GM23338 (cell line): Measurements from ENCODE around the gene GRPR. TPM values are rescaled to one million over a fixed set of nuclear protein-coding genes. Genes with fewer than 3 reads are reported as not detected.

Experiments used
- ATAC-seq: fragments of 200-7000 bp; cut with Tn5 transposase; 3 replicates; pipeline ENCODE4 v1.9.1; 2020
- DNase-seq: peaks from one replicate; pipeline ENCODE4 v3.0.0-alpha.2; 2015; ENCODE audit warnings: low spot score
- H2AFZ ChIP-seq: fragments of 200-600 bp; sonication (generic); 2 replicates; pipeline ENCODE4 v1.8.0; 2016; ENCODE audit warnings: antibody characterized with exemption, mild to moderate bottlenecking, moderate library complexity
- H3F3A ChIP-seq: fragments of 200-600 bp; sonication (generic); replicated peaks from 2 replicates; pipeline ENCODE4 v1.8.0; 2017; ENCODE audit warnings: antibody characterized with exemption, mixed run types, low read depth
- H3K27ac ChIP-seq: fragments of 200-600 bp; sonication (generic); 2 replicates; pipeline ENCODE4 v1.6.1; 2016; ENCODE audit warnings: low read depth
- H3K27me3 ChIP-seq: fragments of 200-600 bp; sonication (generic); 2 replicates; pipeline ENCODE4 v1.8.0; 2016; ENCODE audit warnings: mild to moderate bottlenecking, mixed run types, moderate library complexity; ENCODE audit not compliant: insufficient read depth
- H3K36me3 ChIP-seq: fragments of 200-600 bp; sonication (generic); 2 replicates; pipeline ENCODE4 v1.8.0; 2016; ENCODE audit warnings: mild to moderate bottlenecking; ENCODE audit not compliant: insufficient read depth
- H3K4me1 ChIP-seq: fragments of 200-600 bp; sonication (generic); 2 replicates; pipeline ENCODE4 v1.8.0; 2016; ENCODE audit warnings: mild to moderate bottlenecking, moderate library complexity; ENCODE audit not compliant: insufficient read depth
- H3K4me2 ChIP-seq: fragments of 200-600 bp; sonication (generic); 2 replicates; pipeline ENCODE4 v1.7.1; 2017; ENCODE audit warnings: mixed run types
- H3K4me3 ChIP-seq: fragments of 200-600 bp; sonication (generic); 2 replicates; pipeline ENCODE4 v1.6.1; 2016; ENCODE audit warnings: mixed run types
- H3K79me2 ChIP-seq: fragments of 200-600 bp; sonication (generic); replicated peaks from 2 replicates; pipeline ENCODE4 v1.8.0; 2017; ENCODE audit warnings: mild to moderate bottlenecking; ENCODE audit not compliant: insufficient read depth
- H3K9me2 ChIP-seq: fragments of 200-600 bp; sonication (generic); 2 replicates; pipeline ENCODE4 v1.8.0; 2017; ENCODE audit not compliant: insufficient read depth
- H4K20me1 ChIP-seq: fragments of 200-600 bp; sonication (generic); replicated peaks from 2 replicates; pipeline ENCODE4 v1.8.0; 2017; ENCODE audit warnings: mild to moderate bottlenecking; ENCODE audit not compliant: insufficient read depth
- H3K27ac Mint-ChIP-seq: 2 replicates; pipeline ENCODE4 v1.8.0; 2020; ENCODE audit warnings: inconsistent platforms, mild to moderate bottlenecking, moderate library complexity, mixed read lengths
- H3K27me3 Mint-ChIP-seq: 3 replicates; pipeline ENCODE4 v1.8.0; 2022; ENCODE audit warnings: low read depth, mild to moderate bottlenecking, moderate library complexity, mixed read lengths, inconsistent platforms; ENCODE audit not compliant: insufficient read depth, poor library complexity
- H3K36me3 Mint-ChIP-seq: 3 replicates; pipeline ENCODE4 v1.8.0; 2021; ENCODE audit warnings: low read depth, mild to moderate bottlenecking, inconsistent platforms, moderate library complexity, mixed read lengths
- H3K4me1 Mint-ChIP-seq: 3 replicates; pipeline ENCODE4 v1.8.0; 2020; ENCODE audit warnings: mild to moderate bottlenecking, inconsistent platforms, mixed read lengths
- H3K4me3 Mint-ChIP-seq: 3 replicates; pipeline ENCODE4 v1.8.0; 2021; ENCODE audit warnings: moderate library complexity, mild to moderate bottlenecking, inconsistent platforms, mixed read lengths
- H3K9me3 Mint-ChIP-seq: 3 replicates; pipeline ENCODE4 v1.8.0; 2020; ENCODE audit warnings: moderate library complexity, mild to moderate bottlenecking, inconsistent platforms, mixed read lengths
- CREB1 ChIP-seq: fragments of 250-450 bp; sonication (Bioruptor Pico); IDR thresholded peaks from 2 replicates; pipeline ENCODE4 v1.5.0; 2020; ENCODE audit warnings: low read depth, mild to moderate bottlenecking, moderate library complexity
- EZH2 ChIP-seq: fragments of 200-600 bp; sonication (generic); IDR thresholded peaks from one replicate; pipeline ENCODE4 v1.8.0; 2017; ENCODE audit warnings: antibody characterized with exemption, mild to moderate bottlenecking, low read depth; ENCODE audit not compliant: unreplicated experiment
- EZH2phosphoT487 ChIP-seq: fragments of 200-600 bp; sonication (generic); IDR thresholded peaks from one replicate; pipeline ENCODE4 v1.8.1; 2018; ENCODE audit warnings: antibody characterized with exemption; ENCODE audit not compliant: unreplicated experiment
- NANOG ChIP-seq: IDR thresholded peaks from 2 replicates; pipeline ENCODE4 v1.6.1; 2016; ENCODE audit warnings: antibody characterized with exemption, borderline replicate concordance
- POLR2AphosphoS5 ChIP-seq: IDR thresholded peaks from 2 replicates; pipeline ENCODE4 v1.6.1; 2016; ENCODE audit warnings: antibody characterized with exemption, low read depth
- STAT1 ChIP-seq: IDR thresholded peaks from one replicate; pipeline ENCODE4 v1.6.1; 2016; ENCODE audit warnings: antibody characterized with exemption; ENCODE audit not compliant: unreplicated experiment
- ZNF114 ChIP-seq: fragments of 250-450 bp; sonication (Bioruptor Pico); IDR thresholded peaks from 2 replicates; pipeline ENCODE4 v1.5.0; 2020; ENCODE audit warnings: mild to moderate bottlenecking, moderate library complexity
- polyA plus RNA-seq: library from polyadenylated mRNA; unstranded; fragments of >200 nt; fragmentation: Nextera tagmentation; extraction: Ambion mirVana; gene quantifications from 2 replicates; pipeline ENCODE4 v1.2.1, GENCODE V29; 2016
- total RNA-seq: library from RNA; depleted of rRNA; stranded (reverse); fragments of >200 nt; shearing (Covaris generic); gene quantifications from 2 replicates; pipeline ENCODE4 v1.2.3, GENCODE V29; 2014
- TF ChIP-seq, protein P1 (sequence below): fragments of 250-450 bp; sonication (Bioruptor Pico); IDR thresholded peaks from 2 replicates; pipeline ENCODE4 v1.5.0; 2020; ENCODE audit warnings: mild to moderate bottlenecking, moderate library complexity
- TF ChIP-seq, protein P2 (sequence below): IDR thresholded peaks from one replicate; pipeline ENCODE4 v1.6.1; 2018; ENCODE audit warnings: antibody characterized with exemption; ENCODE audit not compliant: unreplicated experiment

GRPR gene
- total and polyA plus RNA-seq, 2 experiments from 2014 or later: 13.4 to 14.3 TPM

DNA sequence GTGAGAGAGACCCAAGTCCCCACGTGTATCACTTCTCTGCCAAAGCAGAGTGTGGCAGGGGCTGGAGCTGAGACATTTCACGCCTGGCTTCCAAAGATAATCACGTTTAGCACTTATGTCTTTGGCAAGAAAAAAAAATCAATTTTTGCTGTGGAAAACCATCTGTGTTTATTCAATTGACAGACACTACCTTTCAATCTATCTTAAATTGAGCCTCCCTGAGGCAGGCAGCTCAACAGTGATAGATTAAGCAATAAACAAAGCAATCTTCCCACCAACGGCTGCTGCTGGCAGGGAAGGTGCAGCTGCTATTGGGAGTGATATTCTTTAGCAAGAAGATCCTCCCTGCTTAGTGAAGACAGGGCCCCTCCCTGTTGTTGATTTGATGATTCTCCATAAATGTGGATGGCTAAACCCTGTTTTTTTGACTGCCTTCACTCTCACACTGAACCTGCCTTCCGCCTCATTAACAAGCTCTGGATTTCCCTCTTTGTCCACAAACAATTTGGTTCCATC, 32.3 kb downstream of the GRPR start:
- Mint-ChIP-seq H3K27me3 (peaks cover 2% of the 10 kb centered on the region), H3K36me3 (peaks cover 12% of the 10 kb centered on the region), H3K27ac (no peak overlapping the region), H3K4me1 (peaks cover 4% of the 10 kb centered on the region), H3K4me3 (no peak overlapping the region), H3K9me3 (no peaks in the 10 kb centered on the region)
- no peak overlapping the region for H2AFZ ChIP-seq
- TF ChIP-seq, protein P1, sequence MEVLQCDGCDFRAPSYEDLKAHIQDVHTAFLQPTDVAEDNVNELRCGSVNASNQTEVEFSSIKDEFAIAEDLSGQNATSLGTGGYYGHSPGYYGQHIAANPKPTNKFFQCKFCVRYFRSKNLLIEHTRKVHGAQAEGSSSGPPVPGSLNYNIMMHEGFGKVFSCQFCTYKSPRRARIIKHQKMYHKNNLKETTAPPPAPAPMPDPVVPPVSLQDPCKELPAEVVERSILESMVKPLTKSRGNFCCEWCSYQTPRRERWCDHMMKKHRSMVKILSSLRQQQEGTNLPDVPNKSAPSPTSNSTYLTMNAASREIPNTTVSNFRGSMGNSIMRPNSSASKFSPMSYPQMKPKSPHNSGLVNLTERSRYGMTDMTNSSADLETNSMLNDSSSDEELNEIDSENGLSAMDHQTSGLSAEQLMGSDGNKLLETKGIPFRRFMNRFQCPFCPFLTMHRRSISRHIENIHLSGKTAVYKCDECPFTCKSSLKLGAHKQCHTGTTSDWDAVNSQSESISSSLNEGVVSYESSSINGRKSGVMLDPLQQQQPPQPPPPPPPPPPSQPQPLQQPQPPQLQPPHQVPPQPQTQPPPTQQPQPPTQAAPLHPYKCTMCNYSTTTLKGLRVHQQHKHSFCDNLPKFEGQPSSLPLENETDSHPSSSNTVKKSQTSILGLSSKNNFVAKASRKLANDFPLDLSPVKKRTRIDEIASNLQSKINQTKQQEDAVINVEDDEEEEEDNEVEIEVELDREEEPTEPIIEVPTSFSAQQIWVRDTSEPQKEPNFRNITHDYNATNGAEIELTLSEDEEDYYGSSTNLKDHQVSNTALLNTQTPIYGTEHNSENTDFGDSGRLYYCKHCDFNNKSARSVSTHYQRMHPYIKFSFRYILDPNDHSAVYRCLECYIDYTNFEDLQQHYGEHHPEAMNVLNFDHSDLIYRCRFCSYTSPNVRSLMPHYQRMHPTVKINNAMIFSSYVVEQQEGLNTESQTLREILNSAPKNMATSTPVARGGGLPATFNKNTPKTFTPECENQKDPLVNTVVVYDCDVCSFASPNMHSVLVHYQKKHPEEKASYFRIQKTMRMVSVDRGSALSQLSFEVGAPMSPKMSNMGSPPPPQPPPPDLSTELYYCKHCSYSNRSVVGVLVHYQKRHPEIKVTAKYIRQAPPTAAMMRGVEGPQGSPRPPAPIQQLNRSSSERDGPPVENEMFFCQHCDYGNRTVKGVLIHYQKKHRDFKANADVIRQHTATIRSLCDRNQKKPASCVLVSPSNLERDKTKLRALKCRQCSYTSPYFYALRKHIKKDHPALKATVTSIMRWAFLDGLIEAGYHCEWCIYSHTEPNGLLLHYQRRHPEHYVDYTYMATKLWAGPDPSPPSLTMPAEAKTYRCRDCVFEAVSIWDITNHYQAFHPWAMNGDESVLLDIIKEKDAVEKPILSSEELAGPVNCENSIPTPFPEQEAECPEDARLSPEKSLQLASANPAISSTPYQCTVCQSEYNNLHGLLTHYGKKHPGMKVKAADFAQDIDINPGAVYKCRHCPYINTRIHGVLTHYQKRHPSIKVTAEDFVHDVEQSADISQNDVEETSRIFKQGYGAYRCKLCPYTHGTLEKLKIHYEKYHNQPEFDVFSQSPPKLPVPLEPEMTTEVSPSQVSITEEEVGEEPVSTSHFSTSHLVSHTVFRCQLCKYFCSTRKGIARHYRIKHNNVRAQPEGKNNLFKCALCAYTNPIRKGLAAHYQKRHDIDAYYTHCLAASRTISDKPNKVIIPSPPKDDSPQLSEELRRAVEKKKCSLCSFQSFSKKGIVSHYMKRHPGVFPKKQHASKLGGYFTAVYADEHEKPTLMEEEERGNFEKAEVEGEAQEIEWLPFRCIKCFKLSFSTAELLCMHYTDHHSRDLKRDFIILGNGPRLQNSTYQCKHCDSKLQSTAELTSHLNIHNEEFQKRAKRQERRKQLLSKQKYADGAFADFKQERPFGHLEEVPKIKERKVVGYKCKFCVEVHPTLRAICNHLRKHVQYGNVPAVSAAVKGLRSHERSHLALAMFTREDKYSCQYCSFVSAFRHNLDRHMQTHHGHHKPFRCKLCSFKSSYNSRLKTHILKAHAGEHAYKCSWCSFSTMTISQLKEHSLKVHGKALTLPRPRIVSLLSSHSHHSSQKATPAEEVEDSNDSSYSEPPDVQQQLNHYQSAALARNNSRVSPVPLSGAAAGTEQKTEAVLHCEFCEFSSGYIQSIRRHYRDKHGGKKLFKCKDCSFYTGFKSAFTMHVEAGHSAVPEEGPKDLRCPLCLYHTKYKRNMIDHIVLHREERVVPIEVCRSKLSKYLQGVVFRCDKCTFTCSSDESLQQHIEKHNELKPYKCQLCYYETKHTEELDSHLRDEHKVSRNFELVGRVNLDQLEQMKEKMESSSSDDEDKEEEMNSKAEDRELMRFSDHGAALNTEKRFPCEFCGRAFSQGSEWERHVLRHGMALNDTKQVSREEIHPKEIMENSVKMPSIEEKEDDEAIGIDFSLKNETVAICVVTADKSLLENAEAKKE (CRISPR knock-in tag): no peak
- no peak for TF ChIP-seq EZH2phosphoT487
- no peak for TF ChIP-seq STAT1
- TF ChIP-seq POLR2AphosphoS5: no peak
- TF ChIP-seq CREB1 (CRISPR knock-in tag): no peak
- TF ChIP-seq, protein P2, sequence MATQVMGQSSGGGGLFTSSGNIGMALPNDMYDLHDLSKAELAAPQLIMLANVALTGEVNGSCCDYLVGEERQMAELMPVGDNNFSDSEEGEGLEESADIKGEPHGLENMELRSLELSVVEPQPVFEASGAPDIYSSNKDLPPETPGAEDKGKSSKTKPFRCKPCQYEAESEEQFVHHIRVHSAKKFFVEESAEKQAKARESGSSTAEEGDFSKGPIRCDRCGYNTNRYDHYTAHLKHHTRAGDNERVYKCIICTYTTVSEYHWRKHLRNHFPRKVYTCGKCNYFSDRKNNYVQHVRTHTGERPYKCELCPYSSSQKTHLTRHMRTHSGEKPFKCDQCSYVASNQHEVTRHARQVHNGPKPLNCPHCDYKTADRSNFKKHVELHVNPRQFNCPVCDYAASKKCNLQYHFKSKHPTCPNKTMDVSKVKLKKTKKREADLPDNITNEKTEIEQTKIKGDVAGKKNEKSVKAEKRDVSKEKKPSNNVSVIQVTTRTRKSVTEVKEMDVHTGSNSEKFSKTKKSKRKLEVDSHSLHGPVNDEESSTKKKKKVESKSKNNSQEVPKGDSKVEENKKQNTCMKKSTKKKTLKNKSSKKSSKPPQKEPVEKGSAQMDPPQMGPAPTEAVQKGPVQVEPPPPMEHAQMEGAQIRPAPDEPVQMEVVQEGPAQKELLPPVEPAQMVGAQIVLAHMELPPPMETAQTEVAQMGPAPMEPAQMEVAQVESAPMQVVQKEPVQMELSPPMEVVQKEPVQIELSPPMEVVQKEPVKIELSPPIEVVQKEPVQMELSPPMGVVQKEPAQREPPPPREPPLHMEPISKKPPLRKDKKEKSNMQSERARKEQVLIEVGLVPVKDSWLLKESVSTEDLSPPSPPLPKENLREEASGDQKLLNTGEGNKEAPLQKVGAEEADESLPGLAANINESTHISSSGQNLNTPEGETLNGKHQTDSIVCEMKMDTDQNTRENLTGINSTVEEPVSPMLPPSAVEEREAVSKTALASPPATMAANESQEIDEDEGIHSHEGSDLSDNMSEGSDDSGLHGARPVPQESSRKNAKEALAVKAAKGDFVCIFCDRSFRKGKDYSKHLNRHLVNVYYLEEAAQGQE: no peak
- no peak for TF ChIP-seq ZNF114
- no peak for TF ChIP-seq EZH2
- TF ChIP-seq NANOG: no peak
- no peak overlapping the region for H3K4me2 ChIP-seq
- no peak overlapping the region for H3K27ac ChIP-seq
- no peaks in the 10 kb centered on the region for H3K79me2 ChIP-seq
- no peaks in the 10 kb centered on the region for H3K36me3 ChIP-seq
- H3K4me3 ChIP-seq: no peak overlapping the region
- no peaks in the 10 kb centered on the region for H3K4me1 ChIP-seq
- no peaks in the 10 kb centered on the region for H3F3A ChIP-seq
- ATAC-seq: no peak
- no peak for DNase-seq
- no peaks in the 10 kb centered on the region for H3K9me2 ChIP-seq
- no peaks in the 10 kb centered on the region for H3K27me3 ChIP-seq
- H4K20me1 ChIP-seq: no peaks in the 10 kb centered on the region
